Osteocyte (in vitro differentiated cells): ENCODE results near the gene KIF4A. TPM values are rescaled to one million over a fixed set of nuclear protein-coding genes. Genes with fewer than 3 reads are reported as not detected.
"Not testable (repeated sequence)": the region's sequence is repeated elsewhere in the genome, so short reads cannot be mapped to it uniquely, and the experiment has no call there.

Source experiments
- DNase-seq: peaks from one replicate; pipeline ENCODE4 v3.0.0; 2021; ENCODE audit warnings: mixed read lengths; ENCODE audit not compliant: unreplicated experiment; ENCODE audit errors: extremely low spot score
- H3K27ac Mint-ChIP-seq: one replicate; pipeline ENCODE4 v1.8.0; 2021; ENCODE audit warnings: mild to moderate bottlenecking, mixed read lengths; ENCODE audit not compliant: unreplicated experiment
- H3K27me3 Mint-ChIP-seq: one replicate; pipeline ENCODE4 v1.8.0; 2021; ENCODE audit warnings: mixed read lengths; ENCODE audit not compliant: unreplicated experiment
- H3K36me3 Mint-ChIP-seq: one replicate; pipeline ENCODE4 v1.8.0; 2021; ENCODE audit warnings: mixed read lengths; ENCODE audit not compliant: unreplicated experiment
- H3K4me1 Mint-ChIP-seq: one replicate; pipeline ENCODE4 v1.8.0; 2021; ENCODE audit warnings: mixed read lengths; ENCODE audit not compliant: unreplicated experiment
- H3K4me3 Mint-ChIP-seq: one replicate; pipeline ENCODE4 v1.8.0; 2021; ENCODE audit warnings: mild to moderate bottlenecking, moderate library complexity, mixed read lengths; ENCODE audit not compliant: unreplicated experiment
- H3K9me3 Mint-ChIP-seq: one replicate; pipeline ENCODE4 v1.8.0; 2021; ENCODE audit warnings: mixed read lengths; ENCODE audit not compliant: unreplicated experiment
- total RNA-seq: library from RNA; stranded (reverse); gene quantifications from 2 replicates; pipeline ENCODE4 v1.2.1, GENCODE V29; 2021
- TF ChIP-seq, protein P1 (sequence below): fragments of 200-600 bp; sonication (generic); IDR thresholded peaks from 2 replicates; pipeline ENCODE4 v1.5.0; 2021; ENCODE audit warnings: antibody characterized with exemption, mild to moderate bottlenecking, moderate library complexity

Gene KIF4A
- total RNA-seq, 1 donor from 2014 or later = 6.1 TPM

GRCh38 chrX:70268034-70268433 is 21.9 kb upstream of the KIF4A start, which contains the start of gene ARR3:
Gene ARR3, plus strand, starts transcription at chrX:70268334. Its CDS starts 1,052 bp downstream, at chrX:70269386.
- no peaks in the 10 kb centered on the region for H3K36me3 Mint-ChIP-seq
- no peak within 1 kb of the TSS for H3K27ac Mint-ChIP-seq
- no peaks in the 10 kb centered on the region for H3K4me1 Mint-ChIP-seq
- peaks cover 11% of the 10 kb centered on the region for H3K9me3 Mint-ChIP-seq
- H3K27me3 Mint-ChIP-seq = peaks cover 4% of the 10 kb centered on the region
- DNase-seq = no peak
- H3K4me3 Mint-ChIP-seq = no peak within 1 kb of the TSS
- TF ChIP-seq, protein P1, sequence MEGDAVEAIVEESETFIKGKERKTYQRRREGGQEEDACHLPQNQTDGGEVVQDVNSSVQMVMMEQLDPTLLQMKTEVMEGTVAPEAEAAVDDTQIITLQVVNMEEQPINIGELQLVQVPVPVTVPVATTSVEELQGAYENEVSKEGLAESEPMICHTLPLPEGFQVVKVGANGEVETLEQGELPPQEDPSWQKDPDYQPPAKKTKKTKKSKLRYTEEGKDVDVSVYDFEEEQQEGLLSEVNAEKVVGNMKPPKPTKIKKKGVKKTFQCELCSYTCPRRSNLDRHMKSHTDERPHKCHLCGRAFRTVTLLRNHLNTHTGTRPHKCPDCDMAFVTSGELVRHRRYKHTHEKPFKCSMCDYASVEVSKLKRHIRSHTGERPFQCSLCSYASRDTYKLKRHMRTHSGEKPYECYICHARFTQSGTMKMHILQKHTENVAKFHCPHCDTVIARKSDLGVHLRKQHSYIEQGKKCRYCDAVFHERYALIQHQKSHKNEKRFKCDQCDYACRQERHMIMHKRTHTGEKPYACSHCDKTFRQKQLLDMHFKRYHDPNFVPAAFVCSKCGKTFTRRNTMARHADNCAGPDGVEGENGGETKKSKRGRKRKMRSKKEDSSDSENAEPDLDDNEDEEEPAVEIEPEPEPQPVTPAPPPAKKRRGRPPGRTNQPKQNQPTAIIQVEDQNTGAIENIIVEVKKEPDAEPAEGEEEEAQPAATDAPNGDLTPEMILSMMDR = no peak

DNA sequence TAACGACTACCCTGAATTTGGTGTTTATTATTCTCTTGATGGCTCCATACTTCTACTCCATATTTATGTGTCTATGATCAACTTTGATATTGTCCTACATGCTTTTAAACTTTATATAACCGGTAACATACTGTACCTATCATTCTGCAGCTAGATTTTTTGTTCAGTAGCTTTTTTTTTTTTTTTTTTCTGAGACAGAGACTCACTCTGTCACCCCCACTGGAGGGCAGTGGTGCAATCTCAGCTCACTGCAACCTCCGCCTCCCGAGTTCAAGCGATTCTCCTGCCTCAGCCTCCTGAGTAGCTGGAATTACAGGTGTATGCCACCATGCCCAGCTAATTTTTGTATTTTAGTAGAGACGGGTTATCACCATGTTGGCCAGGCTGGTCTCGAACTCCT is 15.9 kb upstream of the KIF4A start:
- not testable (repeated sequence) for H3K27ac Mint-ChIP-seq, H3K27me3 Mint-ChIP-seq, H3K4me3 Mint-ChIP-seq, H3K4me1 Mint-ChIP-seq, DNase-seq, H3K9me3 Mint-ChIP-seq, H3K36me3 Mint-ChIP-seq

DNA sequence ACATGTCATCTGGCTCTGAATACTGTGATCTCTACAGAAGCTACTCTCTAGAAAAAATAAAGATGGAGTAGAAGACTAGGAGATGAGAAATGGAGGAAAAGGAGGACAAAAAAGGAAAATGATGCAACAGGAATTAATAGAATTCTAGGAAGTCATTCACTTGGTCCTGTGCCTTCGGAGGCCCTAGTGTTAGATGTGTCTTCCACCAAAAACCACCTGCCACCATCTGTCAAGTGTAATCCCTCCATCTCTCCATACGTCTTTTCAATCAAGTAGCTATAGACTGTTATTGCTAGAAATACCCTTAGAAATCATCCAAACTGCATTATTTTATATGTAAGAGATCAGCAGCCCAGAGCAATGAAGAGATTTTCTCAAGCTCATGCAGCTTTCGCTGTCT is 10.8 kb upstream of the KIF4A start:
- H3K9me3 Mint-ChIP-seq = peaks cover 6% of the 10 kb centered on the region
- no peak overlapping the region for H3K27ac Mint-ChIP-seq
- no peaks in the 10 kb centered on the region for H3K27me3 Mint-ChIP-seq
- peaks cover 1% of the 10 kb centered on the region for H3K36me3 Mint-ChIP-seq
- H3K4me3 Mint-ChIP-seq = no peak overlapping the region
- no peak for DNase-seq
- TF ChIP-seq, protein P1 = no peak
- H3K4me1 Mint-ChIP-seq = no peaks in the 10 kb centered on the region

DNA sequence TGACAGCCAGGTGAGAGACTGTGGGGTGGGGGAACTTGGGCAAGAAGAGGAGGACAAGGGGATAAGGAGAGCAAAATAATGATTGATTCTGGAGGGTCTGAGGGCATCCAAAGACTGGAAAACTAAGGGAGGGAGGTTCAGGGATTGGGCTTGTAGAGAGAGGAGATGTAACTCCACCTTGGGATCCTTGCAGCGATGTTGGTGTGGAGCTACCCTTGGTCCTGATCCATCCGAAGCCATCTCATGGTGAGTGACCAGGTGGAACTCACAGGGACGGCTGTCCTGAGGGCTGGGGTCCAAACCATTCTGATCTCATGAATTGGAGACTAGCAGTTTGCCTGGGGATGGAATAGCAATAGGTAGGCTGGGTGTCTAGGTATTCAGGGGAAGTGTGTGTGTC is 9.3 kb upstream of the KIF4A start:
- no peak overlapping the region for H3K4me3 Mint-ChIP-seq
- DNase-seq = no peak
- H3K9me3 Mint-ChIP-seq = peaks cover 6% of the 10 kb centered on the region
- H3K27me3 Mint-ChIP-seq = no peaks in the 10 kb centered on the region
- peaks cover 13% of the 10 kb centered on the region for H3K36me3 Mint-ChIP-seq
- TF ChIP-seq, protein P1 = no peak
- H3K27ac Mint-ChIP-seq = no peak overlapping the region
- no peaks in the 10 kb centered on the region for H3K4me1 Mint-ChIP-seq

DNA sequence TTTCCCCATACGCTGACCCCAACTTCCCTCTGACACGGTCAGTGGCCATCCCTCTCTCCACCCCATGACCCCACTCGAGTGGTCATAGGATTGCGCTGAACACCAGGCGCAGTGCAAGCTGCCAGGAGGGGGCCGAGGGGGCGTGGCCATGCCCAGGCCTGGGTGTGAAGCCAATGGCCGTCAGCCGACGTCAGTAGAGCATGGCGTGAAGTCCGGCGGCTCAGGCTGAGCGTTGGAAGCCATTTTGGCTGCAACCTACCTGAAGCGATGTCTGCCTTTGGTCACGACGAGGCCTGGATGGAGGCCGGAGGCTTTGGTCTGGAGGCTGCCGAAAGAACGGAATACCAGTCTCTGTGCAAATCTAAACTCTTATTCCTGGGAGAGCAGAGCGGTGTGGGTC is 8.0 kb upstream of the KIF4A start, which contains the start of gene RAB41:
RAB41 (plus strand) TSS at position 222 of the 400 bp plus-strand sequence; CDS start at position 268, 46 bp downstream.
- Mint-ChIP-seq H3K4me3 (no peak within 1 kb of the TSS), H3K27me3 (no peaks in the 10 kb centered on the region), H3K36me3 (peaks cover 13% of the 10 kb centered on the region), H3K4me1 (no peaks in the 10 kb centered on the region), H3K9me3 (peaks cover 6% of the 10 kb centered on the region), H3K27ac (no peak within 1 kb of the TSS)
- no peak for DNase-seq
- TF ChIP-seq, protein P1 = no peak
